Esophagus muscularis mucosa (tissue), 4 donors: ENCODE data around the gene MPO. TPM values are rescaled to one million over a fixed set of nuclear protein-coding genes. Genes with fewer than 3 reads are reported as not detected.

ENCODE experiments used
- DNase-seq: peaks from one replicate; pipeline ENCODE4 v3.0.0-alpha.2; 2017; ENCODE audit errors: extremely low spot score
- H3K27ac ChIP-seq, 4 donors: fragments of 200-600 bp; sonication (generic); replicated peaks in 1 of 4; 1 replicate in 3 of 4; 2 replicates in 1 of 4; pipeline ENCODE4 v1.5.1; 2016 to 2019; ENCODE audit warnings: mild to moderate bottlenecking in 1 of 4
- H3K27me3 ChIP-seq, 4 donors: fragments of 200-600 bp; sonication (generic); one replicate each; pipeline versions ENCODE4 v1.5.1 to v1.6.0; 2016 to 2019
- H3K36me3 ChIP-seq, 4 donors: fragments of 200-600 bp; sonication (generic); one replicate each; pipeline ENCODE4 v1.5.1; 2016 to 2019
- H3K4me1 ChIP-seq, 4 donors: fragments of 200-600 bp; sonication (generic); one replicate each; pipeline ENCODE4 v1.5.1; 2016 to 2019
- H3K4me3 ChIP-seq, 4 donors: fragments of 200-600 bp; sonication (generic); 1 replicate in 2 of 4; 2 replicates in 2 of 4; pipeline ENCODE4 v1.5.1; 2016 to 2019; ENCODE audit warnings: mild to moderate bottlenecking in 4 of 4, moderate library complexity in 1 of 4
- H3K9me3 ChIP-seq, 4 donors: fragments of 200-600 bp; sonication (generic); 1 replicate in 3 of 4; 2 replicates in 1 of 4; pipeline ENCODE4 v1.5.1; 2016 to 2019
- EP300 ChIP-seq: sonication (generic); formaldehyde crosslinking; IDR thresholded peaks from one replicate; pipeline ENCODE4 v1.6.1; 2017; ENCODE audit warnings: antibody characterized with exemption
- POLR2A ChIP-seq: fragments of 450-650 bp; IDR thresholded peaks from one replicate; pipeline ENCODE4 v1.6.1; 2017; ENCODE audit warnings: antibody characterized with exemption, moderate library complexity, mild to moderate bottlenecking, low read depth
- POLR2AphosphoS5 ChIP-seq, 2 donors: sonication (generic); formaldehyde crosslinking; IDR thresholded peaks; one replicate each; pipeline ENCODE4 v1.6.1; 2017; ENCODE audit warnings: antibody characterized with exemption in 2 of 2
- WGBS: methylation state at CpG from one replicate; pipeline ENCODE4 v1.1.5; 2018; 5-methylcytosine and 5-hydroxymethylcytosine counted together
- intact Hi-C: fragments of 100-400 bp; cut with DNase I; formaldehyde crosslinking; loops from one replicate; pipeline ENCODE4 v1.15.1; 2023
- total RNA-seq, 4 donors: library from RNA; depleted of rRNA; stranded (reverse); fragments of >200 nt; gene quantifications; one replicate each; pipeline versions ENCODE4 v1.1.0 to v1.2.1, GENCODE V29; 2016
- TF ChIP-seq, protein P1 (sequence below), 3 experiments: fragments of 200-600 bp in 2 of 3; fragments of 450-650 bp in 1 of 3; sonication (generic) in 2 of 3; IDR thresholded peaks; one replicate each; pipeline ENCODE4 v1.5.1; 2017 to 2019; ENCODE audit warnings: antibody characterized with exemption in 3 of 3, mild to moderate bottlenecking in 2 of 3, moderate library complexity in 1 of 3

Gene MPO
- total RNA-seq, 4 donors from 2014 or later = 0.23 to 0.66 TPM; not detected in 2

- intact Hi-C loops = no loop called here
- 73% methylated on average over 9 of the region's 19 CpGs for WGBS
These were observed 46.8 kb upstream of the MPO start for GRCh38 chr17:58327363-58328194.

DNA sequence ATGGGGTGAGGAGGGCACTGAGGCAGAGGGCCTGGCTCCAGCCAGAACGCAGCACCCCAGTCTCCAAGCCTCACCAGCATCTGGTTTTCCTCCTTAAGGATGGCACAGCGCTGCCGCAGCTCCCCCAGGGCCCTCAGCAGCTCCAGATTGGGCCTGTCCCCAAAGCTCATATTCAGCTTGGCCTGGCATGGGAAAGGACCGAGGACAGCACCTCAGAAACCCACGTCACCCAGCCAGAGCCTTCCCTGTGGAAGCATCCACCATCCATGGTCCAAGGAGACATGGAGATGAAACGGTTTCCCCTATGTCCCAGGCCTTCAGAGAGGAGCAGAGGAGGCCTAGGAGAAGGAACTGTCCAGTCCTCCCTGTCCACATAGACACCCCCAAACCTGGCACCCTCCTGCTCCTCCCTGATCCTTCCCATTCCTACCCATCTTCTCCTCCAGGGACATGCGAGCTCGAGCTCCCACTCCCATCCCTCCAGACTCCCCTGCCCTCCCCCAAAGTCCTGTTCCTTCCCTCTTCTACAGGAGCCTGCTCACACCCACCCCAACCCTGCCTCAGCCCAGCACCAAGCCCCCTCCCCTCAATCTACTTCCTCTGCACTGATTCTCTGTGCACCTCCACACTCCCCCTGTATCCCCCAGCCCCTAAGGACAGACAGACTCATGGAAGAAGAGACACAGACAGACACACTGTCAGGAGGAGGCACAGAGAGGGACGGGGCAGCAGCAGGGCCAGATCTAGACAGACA is 46.1 kb upstream of the MPO start:
- Histone ChIP-seq H3K4me1 (peaks cover 9 to 55% (median 34%) of the 10 kb centered on the region in 4 donors), H3K27ac (no peak overlapping the region), H3K9me3 (no peaks in the 10 kb centered on the region), H3K4me3 (no peak overlapping the region), H3K27me3 (peaks cover 0 to 5% (median 0%) of the 10 kb centered on the region in 4 donors), H3K36me3 (peaks cover 0 to 11% (median 0%) of the 10 kb centered on the region in 4 donors)
- 82% methylated on average over 8 of the region's 9 CpGs for WGBS
- DNase-seq = no peak
- TF ChIP-seq, protein P1, sequence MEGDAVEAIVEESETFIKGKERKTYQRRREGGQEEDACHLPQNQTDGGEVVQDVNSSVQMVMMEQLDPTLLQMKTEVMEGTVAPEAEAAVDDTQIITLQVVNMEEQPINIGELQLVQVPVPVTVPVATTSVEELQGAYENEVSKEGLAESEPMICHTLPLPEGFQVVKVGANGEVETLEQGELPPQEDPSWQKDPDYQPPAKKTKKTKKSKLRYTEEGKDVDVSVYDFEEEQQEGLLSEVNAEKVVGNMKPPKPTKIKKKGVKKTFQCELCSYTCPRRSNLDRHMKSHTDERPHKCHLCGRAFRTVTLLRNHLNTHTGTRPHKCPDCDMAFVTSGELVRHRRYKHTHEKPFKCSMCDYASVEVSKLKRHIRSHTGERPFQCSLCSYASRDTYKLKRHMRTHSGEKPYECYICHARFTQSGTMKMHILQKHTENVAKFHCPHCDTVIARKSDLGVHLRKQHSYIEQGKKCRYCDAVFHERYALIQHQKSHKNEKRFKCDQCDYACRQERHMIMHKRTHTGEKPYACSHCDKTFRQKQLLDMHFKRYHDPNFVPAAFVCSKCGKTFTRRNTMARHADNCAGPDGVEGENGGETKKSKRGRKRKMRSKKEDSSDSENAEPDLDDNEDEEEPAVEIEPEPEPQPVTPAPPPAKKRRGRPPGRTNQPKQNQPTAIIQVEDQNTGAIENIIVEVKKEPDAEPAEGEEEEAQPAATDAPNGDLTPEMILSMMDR (IDR thresholded peaks at IDR 0.05) = no peak
- no peak for TF ChIP-seq POLR2AphosphoS5 (IDR thresholded peaks at IDR 0.05)
- TF ChIP-seq EP300 = no peak
- no peak for TF ChIP-seq POLR2A
- intact Hi-C loops = no loop called here

More at GRCh38 chr17:58327363-58328194, 46.8 kb upstream of the MPO start:
- peaks cover 0 to 10% (median 0%) of the 10 kb centered on the region in 4 donors for H3K27me3 ChIP-seq
- H3K27ac ChIP-seq = no peak overlapping the region
- H3K4me3 ChIP-seq = no peak overlapping the region
- peaks cover 0 to 3% (median 0%) of the 10 kb centered on the region in 4 donors for H3K36me3 ChIP-seq
- peaks cover 9 to 53% (median 34%) of the 10 kb centered on the region in 4 donors for H3K4me1 ChIP-seq
- TF ChIP-seq POLR2AphosphoS5 (IDR thresholded peaks at IDR 0.05) (no peak), POLR2A (no peak), EP300 (no peak)
- TF ChIP-seq, protein P1 (IDR thresholded peaks at IDR 0.05) = no peak
- DNase-seq = no peak
- no peaks in the 10 kb centered on the region for H3K9me3 ChIP-seq

- Histone ChIP-seq H3K36me3 (peaks cover 0 to 14% (median 0%) of the 10 kb centered on the region in 4 donors), H3K9me3 (no peaks in the 10 kb centered on the region), H3K27ac (no peak overlapping the region), H3K27me3 (peaks cover 0 to 5% (median 0%) of the 10 kb centered on the region in 4 donors), H3K4me1 (peaks cover 9 to 55% (median 34%) of the 10 kb centered on the region in 4 donors), H3K4me3 (no peak overlapping the region)
- TF ChIP-seq POLR2A (no peak), POLR2AphosphoS5 (IDR thresholded peaks at IDR 0.05) (no peak), EP300 (no peak)
- TF ChIP-seq, protein P1 (IDR thresholded peaks at IDR 0.05) = no peak
- DNase-seq = no peak
- 83% methylated on average over 9 of the region's 11 CpGs for WGBS
- intact Hi-C loops = no loop called here
These were observed 45.3 kb upstream of the MPO start for GRCh38 chr17:58325976-58326468.

- TF ChIP-seq, protein P1 (IDR thresholded peaks at IDR 0.05) = no peak
- no peak for TF ChIP-seq POLR2A
- TF ChIP-seq POLR2AphosphoS5 (IDR thresholded peaks at IDR 0.05) = no peak
- no peak for TF ChIP-seq EP300
- DNase-seq = no peak
- Histone ChIP-seq H3K9me3 (no peaks in the 10 kb centered on the region), H3K27me3 (peaks cover 0 to 5% (median 0%) of the 10 kb centered on the region in 4 donors), H3K27ac (no peak overlapping the region), H3K4me3 (peak overlapping the region; percentile 68 to 81 (median 76)), H3K36me3 (peaks cover 0 to 18% (median 0%) of the 10 kb centered on the region in 4 donors), H3K4me1 (peaks cover 9 to 55% (median 34%) of the 10 kb centered on the region in 4 donors)
- WGBS = 33% methylated on average over 3 of the region's 11 CpGs
- intact Hi-C loops = no loop called here
These were observed 44.6 kb upstream of the MPO start for GRCh38 chr17:58325289-58325726.
